Progenitor cell of endocrine pancreas (in vitro differentiated cells): Measurements from ENCODE around the gene CA7. TPM values are rescaled to one million over a fixed set of nuclear protein-coding genes. Genes with fewer than 3 reads are reported as not detected.
A peak's percentile ranks its signal among the peaks of the same experiment; 100 is the strongest.

Experiments
- DNase-seq: peaks from one replicate; pipeline ENCODE4 v3.0.0; 2021; ENCODE audit warnings: low spot score; ENCODE audit not compliant: unreplicated experiment
- H3K27ac Mint-ChIP-seq: 2 replicates; pipeline ENCODE4 v1.8.0; 2021; ENCODE audit warnings: mild to moderate bottlenecking, moderate library complexity, mixed read lengths
- H3K27me3 Mint-ChIP-seq: 2 replicates; pipeline ENCODE4 v1.8.0; 2021; ENCODE audit warnings: mixed read lengths
- H3K36me3 Mint-ChIP-seq: 2 replicates; pipeline ENCODE4 v1.8.0; 2022; ENCODE audit warnings: mixed read lengths; ENCODE audit not compliant: insufficient read depth
- H3K4me1 Mint-ChIP-seq: 2 replicates; pipeline ENCODE4 v1.8.0; 2021; ENCODE audit warnings: low read depth, mixed read lengths
- H3K4me3 Mint-ChIP-seq: 2 replicates; pipeline ENCODE4 v1.8.0; 2021; ENCODE audit warnings: low read depth, mild to moderate bottlenecking, moderate library complexity, mixed read lengths
- H3K9me3 Mint-ChIP-seq: 2 replicates; pipeline ENCODE4 v1.8.0; 2021; ENCODE audit warnings: low read depth, mixed read lengths
- long read RNA-seq: library from polyadenylated mRNA; unstranded; transcript quantifications from one replicate; pipeline ENCODE4 v2.0.0, GENCODE V29; 2020
- total RNA-seq: library from RNA; stranded (reverse); gene quantifications from 2 replicates; pipeline ENCODE4 v1.2.1, GENCODE V29; 2021
- TF ChIP-seq, protein P1 (sequence below): fragments of 200-600 bp; sonication (generic); IDR thresholded peaks from one replicate; pipeline ENCODE4 v1.5.0; 2021; ENCODE audit warnings: antibody characterized with exemption, mild to moderate bottlenecking; ENCODE audit not compliant: unreplicated experiment

Gene CA7
- not detected in 2 replicates for total RNA-seq
- long read RNA-seq: 0 reads

DNA sequence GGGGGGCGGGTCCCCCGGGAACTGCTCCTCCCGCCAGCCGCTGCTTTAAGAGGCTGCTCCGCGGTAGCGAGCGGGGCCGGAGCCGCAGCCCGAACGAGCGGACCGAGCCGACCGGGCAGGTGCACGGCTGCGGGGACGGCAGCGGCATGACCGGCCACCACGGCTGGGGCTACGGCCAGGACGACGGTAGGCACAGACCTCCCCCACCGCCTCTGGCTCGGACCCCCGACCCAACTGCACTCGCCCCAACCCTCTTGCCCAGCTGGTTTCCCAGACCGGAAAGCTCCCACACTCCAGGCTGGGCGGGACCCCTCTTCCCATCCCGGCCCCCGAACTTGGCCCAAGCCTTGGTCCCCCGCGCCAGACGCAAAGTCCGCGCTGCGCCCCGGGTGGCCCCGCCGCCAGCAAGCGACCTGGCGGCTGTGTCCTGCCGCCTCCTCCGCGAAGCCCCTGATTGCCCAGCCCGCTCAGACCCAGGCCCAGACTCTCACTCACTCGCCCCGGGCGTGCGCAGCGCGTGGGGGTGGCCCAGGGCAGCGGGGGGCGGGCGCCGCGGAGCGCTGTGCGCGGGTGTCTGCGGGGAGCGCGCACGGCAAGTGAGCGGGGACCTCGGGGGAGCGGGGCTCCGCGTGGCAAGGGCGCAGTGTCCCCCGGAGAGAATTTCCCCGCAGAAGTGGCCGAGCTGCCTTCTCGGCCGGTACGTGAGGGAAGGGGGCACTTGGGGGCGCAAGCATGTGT, at the start of gene CA7:
TSS of gene CA7 (plus strand) at position 73 of the 738 bp plus-strand sequence. CDS start at position 147, 74 bp downstream.
- H3K36me3 Mint-ChIP-seq: no peaks in the 10 kb centered on the region
- DNase-seq: no peak
- H3K27me3 Mint-ChIP-seq: peaks cover 77% of the 10 kb centered on the region
- H3K27ac Mint-ChIP-seq: peak within 1 kb of the TSS; percentile 52
- H3K9me3 Mint-ChIP-seq: no peaks in the 10 kb centered on the region
- H3K4me3 Mint-ChIP-seq: peak within 1 kb of the TSS; percentile 72
- TF ChIP-seq, protein P1, sequence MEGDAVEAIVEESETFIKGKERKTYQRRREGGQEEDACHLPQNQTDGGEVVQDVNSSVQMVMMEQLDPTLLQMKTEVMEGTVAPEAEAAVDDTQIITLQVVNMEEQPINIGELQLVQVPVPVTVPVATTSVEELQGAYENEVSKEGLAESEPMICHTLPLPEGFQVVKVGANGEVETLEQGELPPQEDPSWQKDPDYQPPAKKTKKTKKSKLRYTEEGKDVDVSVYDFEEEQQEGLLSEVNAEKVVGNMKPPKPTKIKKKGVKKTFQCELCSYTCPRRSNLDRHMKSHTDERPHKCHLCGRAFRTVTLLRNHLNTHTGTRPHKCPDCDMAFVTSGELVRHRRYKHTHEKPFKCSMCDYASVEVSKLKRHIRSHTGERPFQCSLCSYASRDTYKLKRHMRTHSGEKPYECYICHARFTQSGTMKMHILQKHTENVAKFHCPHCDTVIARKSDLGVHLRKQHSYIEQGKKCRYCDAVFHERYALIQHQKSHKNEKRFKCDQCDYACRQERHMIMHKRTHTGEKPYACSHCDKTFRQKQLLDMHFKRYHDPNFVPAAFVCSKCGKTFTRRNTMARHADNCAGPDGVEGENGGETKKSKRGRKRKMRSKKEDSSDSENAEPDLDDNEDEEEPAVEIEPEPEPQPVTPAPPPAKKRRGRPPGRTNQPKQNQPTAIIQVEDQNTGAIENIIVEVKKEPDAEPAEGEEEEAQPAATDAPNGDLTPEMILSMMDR: no peak
- H3K4me1 Mint-ChIP-seq: peaks cover 3% of the 10 kb centered on the region

DNA sequence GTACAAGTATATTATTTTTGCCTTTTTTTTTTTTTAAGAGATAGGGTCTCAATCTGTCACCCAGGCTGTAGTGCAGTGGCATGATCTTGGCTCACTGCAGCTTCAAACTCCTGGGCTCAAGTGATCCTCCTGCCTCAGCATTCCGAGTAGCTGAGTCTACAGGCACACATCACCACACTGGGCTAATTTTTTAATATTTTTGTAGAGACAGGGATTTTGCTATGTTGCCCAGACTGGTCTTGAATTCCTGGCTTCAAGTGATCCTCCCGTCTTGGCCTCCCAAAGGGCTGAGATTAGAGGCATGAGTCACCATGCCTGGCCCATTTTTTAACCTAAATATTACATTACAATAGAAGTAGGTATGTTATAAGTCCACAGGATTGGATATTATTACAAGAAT, 46.1 kb upstream of the CA7 start:
- Mint-ChIP-seq H3K4me1 (no peaks in the 10 kb centered on the region), H3K4me3 (no peak overlapping the region), H3K27ac (no peak overlapping the region), H3K36me3 (peaks cover 8% of the 10 kb centered on the region), H3K9me3 (no peaks in the 10 kb centered on the region), H3K27me3 (no peaks in the 10 kb centered on the region)
- TF ChIP-seq, protein P1: no peak
- no peak for DNase-seq

DNA sequence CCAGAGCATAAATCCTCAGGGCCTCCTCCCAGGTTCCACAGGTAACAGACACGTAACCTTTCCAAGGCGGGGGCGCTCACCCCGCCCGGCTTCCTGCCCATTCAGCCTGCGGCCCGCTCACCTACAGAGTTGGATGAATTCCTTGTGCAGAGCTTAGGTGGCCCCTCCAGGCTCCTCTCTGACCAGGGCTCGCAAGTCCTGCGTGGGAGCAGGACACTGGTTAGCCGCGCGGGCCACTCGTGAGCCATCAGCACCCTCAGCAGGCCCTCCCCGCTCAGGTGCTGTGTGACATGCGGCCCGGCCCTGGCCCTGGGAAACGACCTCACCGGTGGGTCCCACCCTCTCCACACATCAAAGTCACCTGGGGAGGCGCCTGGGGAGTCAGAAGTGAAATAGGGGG, 43.4 kb upstream of the CA7 start:
- no peaks in the 10 kb centered on the region for H3K27me3 Mint-ChIP-seq
- DNase-seq: no peak
- TF ChIP-seq, protein P1: no peak
- H3K9me3 Mint-ChIP-seq: no peaks in the 10 kb centered on the region
- H3K4me3 Mint-ChIP-seq: no peak overlapping the region
- peaks cover 22% of the 10 kb centered on the region for H3K36me3 Mint-ChIP-seq
- no peak overlapping the region for H3K27ac Mint-ChIP-seq
- no peaks in the 10 kb centered on the region for H3K4me1 Mint-ChIP-seq

DNA sequence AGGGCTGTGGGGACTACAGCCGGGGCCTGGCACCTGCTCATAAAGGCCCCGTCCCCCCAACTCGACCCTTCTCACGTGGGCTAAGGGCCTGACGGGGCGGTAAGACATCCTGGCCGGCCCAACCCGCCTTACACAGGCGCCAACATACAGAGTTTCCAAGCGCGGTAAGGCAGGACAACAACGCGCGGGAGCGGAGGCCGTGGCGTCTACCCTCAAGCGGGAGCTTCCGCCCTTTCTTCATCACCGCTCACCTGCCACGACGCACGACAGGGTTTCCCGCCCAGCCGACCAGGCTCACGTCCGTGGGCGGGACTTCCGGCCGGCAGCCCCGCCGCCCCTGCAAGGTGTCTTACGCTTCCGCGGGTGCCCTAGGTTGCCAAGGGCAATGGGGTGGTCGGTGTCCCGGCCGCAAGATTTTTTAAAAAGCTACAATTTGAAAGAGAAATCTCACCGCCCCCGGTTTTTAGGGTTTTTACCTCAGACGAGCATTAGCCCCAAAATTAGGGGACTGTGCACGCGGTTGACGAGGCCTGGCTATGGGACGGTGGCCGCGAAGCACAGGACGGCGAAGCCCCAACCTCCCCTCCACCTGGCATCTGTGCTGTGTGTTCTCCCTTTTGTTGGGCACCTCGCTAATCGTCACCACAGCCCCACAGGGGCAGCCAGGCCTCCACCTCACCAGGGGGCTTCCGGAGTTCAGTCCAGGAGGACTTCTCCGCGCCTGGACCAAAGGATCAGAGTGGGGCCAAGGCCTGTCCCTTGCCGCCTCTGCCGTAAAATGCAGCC, 42.7 kb upstream of the CA7 start, which contains the start of gene TERB1:
TSS of gene TERB1 (minus strand) at position 265 of the 786 bp plus-strand sequence. CDS start 4,786 bp downstream, outside the sequence.
- H3K27ac Mint-ChIP-seq: no peak within 1 kb of the TSS
- TF ChIP-seq, protein P1: no peak
- H3K36me3 Mint-ChIP-seq: peaks cover 24% of the 10 kb centered on the region

DNA sequence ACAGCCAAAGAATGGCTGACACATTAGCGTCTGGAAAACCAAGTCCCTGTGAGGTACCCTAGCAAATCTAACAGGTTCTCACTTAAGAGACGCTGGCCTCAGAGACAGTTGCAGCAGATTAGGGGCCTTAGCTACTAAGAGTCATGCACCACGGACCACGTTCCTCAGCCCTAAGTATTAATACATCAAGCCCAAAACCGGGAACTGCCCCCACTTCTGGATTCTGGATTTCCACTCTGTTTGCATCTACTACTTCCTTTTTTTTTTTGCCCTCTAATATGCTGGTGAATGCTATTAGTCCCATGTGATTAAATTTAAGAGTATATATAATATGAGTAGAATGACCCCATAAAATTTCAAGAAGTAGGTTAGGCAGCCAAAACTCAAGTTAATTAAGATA, 42.1 kb upstream of the CA7 start:
- DNase-seq: no peak
- TF ChIP-seq, protein P1: no peak
- H3K9me3 Mint-ChIP-seq: no peaks in the 10 kb centered on the region
- H3K4me3 Mint-ChIP-seq: no peak overlapping the region
- H3K27ac Mint-ChIP-seq: no peak overlapping the region
- no peaks in the 10 kb centered on the region for H3K4me1 Mint-ChIP-seq
- peaks cover 26% of the 10 kb centered on the region for H3K36me3 Mint-ChIP-seq
- H3K27me3 Mint-ChIP-seq: no peaks in the 10 kb centered on the region

More for the DNA sequence above, 42.7 kb upstream of the CA7 start, which contains the start of gene TERB1:
- Mint-ChIP-seq H3K27me3 (no peaks in the 10 kb centered on the region), H3K9me3 (no peaks in the 10 kb centered on the region), H3K4me1 (no peaks in the 10 kb centered on the region), H3K4me3 (no peak within 1 kb of the TSS)
- DNase-seq: no peak
